ENCODE results near the gene KLC4.

GRCh38 chr6:43113431-43114260 is 54.2 kb downstream of the KLC4 start:
- TF ChIP-seq TCF4 (CRISPR knock-in tag; IDR thresholded peaks at IDR 0.05; ENCODE audit: borderline replicate concordance) (no peak), ESRRG (CRISPR knock-in tag; IDR thresholded peaks at IDR 0.05) (no peak), RARB (CRISPR knock-in tag; IDR thresholded peaks at IDR 0.05) (no peak), ZFP3 (CRISPR knock-in tag; IDR thresholded peaks at IDR 0.05) (no peak), ZFP30 (CRISPR knock-in tag; IDR thresholded peaks at IDR 0.05) (no peak), ZNF70 (CRISPR knock-in tag; IDR thresholded peaks at IDR 0.05) (no peak), PATZ1 (CRISPR knock-in tag; IDR thresholded peaks at IDR 0.05; ENCODE audit: borderline replicate concordance) (no peak), BACH2 (CRISPR knock-in tag; IDR thresholded peaks at IDR 0.05; ENCODE audit: borderline replicate concordance) (no peak), ZNF565 (CRISPR knock-in tag; conservative IDR thresholded peaks at IDR 0.05; ENCODE audit: low read depth) (no peak), ARNTL (CRISPR knock-in tag; IDR thresholded peaks at IDR 0.05; ENCODE audit: borderline replicate concordance, low read depth) (0 out of 2 replicates have a peak, but pooled peaks have one; percentile 13), ZC3H10 (CRISPR knock-in tag; IDR thresholded peaks at IDR 0.05) (no peak), PPARA (CRISPR knock-in tag; IDR thresholded peaks at IDR 0.05; ENCODE audit: borderline replicate concordance) (no peak)
- TF ChIP-seq, protein P1, sequence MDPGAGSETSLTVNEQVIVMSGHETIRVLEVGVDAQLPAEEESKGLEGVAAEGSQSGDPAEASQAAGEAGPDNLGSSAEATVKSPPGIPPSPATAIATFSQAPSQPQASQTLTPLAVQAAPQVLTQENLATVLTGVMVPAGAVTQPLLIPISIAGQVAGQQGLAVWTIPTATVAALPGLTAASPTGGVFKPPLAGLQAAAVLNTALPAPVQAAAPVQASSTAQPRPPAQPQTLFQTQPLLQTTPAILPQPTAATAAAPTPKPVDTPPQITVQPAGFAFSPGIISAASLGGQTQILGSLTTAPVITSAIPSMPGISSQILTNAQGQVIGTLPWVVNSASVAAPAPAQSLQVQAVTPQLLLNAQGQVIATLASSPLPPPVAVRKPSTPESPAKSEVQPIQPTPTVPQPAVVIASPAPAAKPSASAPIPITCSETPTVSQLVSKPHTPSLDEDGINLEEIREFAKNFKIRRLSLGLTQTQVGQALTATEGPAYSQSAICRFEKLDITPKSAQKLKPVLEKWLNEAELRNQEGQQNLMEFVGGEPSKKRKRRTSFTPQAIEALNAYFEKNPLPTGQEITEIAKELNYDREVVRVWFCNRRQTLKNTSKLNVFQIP (CRISPR knock-in tag; IDR thresholded peaks at IDR 0.05; ENCODE audit: borderline replicate concordance, low read depth) = no peak
- TF ChIP-seq, protein P2, sequence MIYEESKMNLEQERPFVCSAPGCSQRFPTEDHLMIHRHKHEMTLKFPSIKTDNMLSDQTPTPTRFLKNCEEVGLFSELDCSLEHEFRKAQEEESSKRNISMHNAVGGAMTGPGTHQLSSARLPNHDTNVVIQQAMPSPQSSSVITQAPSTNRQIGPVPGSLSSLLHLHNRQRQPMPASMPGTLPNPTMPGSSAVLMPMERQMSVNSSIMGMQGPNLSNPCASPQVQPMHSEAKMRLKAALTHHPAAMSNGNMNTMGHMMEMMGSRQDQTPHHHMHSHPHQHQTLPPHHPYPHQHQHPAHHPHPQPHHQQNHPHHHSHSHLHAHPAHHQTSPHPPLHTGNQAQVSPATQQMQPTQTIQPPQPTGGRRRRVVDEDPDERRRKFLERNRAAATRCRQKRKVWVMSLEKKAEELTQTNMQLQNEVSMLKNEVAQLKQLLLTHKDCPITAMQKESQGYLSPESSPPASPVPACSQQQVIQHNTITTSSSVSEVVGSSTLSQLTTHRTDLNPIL (CRISPR knock-in tag; IDR thresholded peaks at IDR 0.05; ENCODE audit: low read depth) = no peak
